Esophagus squamous epithelium (tissue), 5 donors: Measurements from ENCODE around the gene UBL3. TPM values are rescaled to one million over a fixed set of nuclear protein-coding genes. Genes with fewer than 3 reads are reported as not detected.
A peak's percentile ranks its signal among the peaks of the same experiment; 100 is the strongest.

Source experiments
- DNase-seq: peaks from one replicate; lab custom pipeline; 2025; lab: John Stamatoyannopoulos, UW
- H3K27ac ChIP-seq, 4 donors: fragments of 200-600 bp; sonication (generic); one replicate each; pipeline ENCODE4 v1.5.1; 2016 to 2019; ENCODE audit warnings: mild to moderate bottlenecking in 1 of 4
- H3K27me3 ChIP-seq, 4 donors: fragments of 200-600 bp; sonication (generic); 1 replicate in 3 of 4; 2 replicates in 1 of 4; pipeline versions ENCODE4 v1.5.1 to v1.6.0; 2017 to 2021; ENCODE audit warnings: antibody characterized with exemption in 1 of 4
- H3K36me3 ChIP-seq, 3 donors: fragments of 200-600 bp; sonication (generic); one replicate each; pipeline ENCODE4 v1.5.1; 2016 to 2019
- H3K4me1 ChIP-seq, 3 donors: fragments of 200-600 bp; sonication (generic); one replicate each; pipeline ENCODE4 v1.5.1; 2017 to 2019
- H3K4me3 ChIP-seq, 4 donors: fragments of 200-600 bp; sonication (generic); 1 replicate in 3 of 4; 2 replicates in 1 of 4; pipeline ENCODE4 v1.5.1; 2016 to 2019; ENCODE audit warnings: mild to moderate bottlenecking in 2 of 4, moderate library complexity in 1 of 4
- H3K9me3 ChIP-seq, 3 donors: fragments of 200-600 bp; sonication (generic); one replicate each; pipeline ENCODE4 v1.5.1; 2016 to 2019
- CTCF ChIP-seq, 6 experiments: fragments of 450-650 bp in 4 of 6; fragments of 200-600 bp in 2 of 6; sonication (generic) in 2 of 6; IDR thresholded peaks; one replicate each; pipeline ENCODE4 v1.5.1; 2016 to 2019; ENCODE audit warnings: antibody characterized with exemption in 6 of 6, mild to moderate bottlenecking in 4 of 6, moderate library complexity in 4 of 6
- POLR2A ChIP-seq, 4 donors: fragments of 450-650 bp; IDR thresholded peaks; one replicate each; pipeline ENCODE4 v1.6.1; 2017; ENCODE audit warnings: antibody characterized with exemption in 4 of 4, mild to moderate bottlenecking in 4 of 4, moderate library complexity in 3 of 4
- WGBS, 2 donors: methylation state at CpG; one replicate each; pipeline ENCODE4 v1.1.5; 2018; 5-methylcytosine and 5-hydroxymethylcytosine counted together
- intact Hi-C: fragments of 100-400 bp; cut with DNase I; formaldehyde crosslinking; loops from one replicate; pipeline ENCODE4 v1.15.0; 2022
- total RNA-seq, 4 donors: library from RNA; depleted of rRNA; stranded (reverse); fragments of >200 nt; gene quantifications; one replicate each; pipeline ENCODE4 v1.1.0, GENCODE V29; 2016
- donor health status: DM: yes; HTN: yes; CAD: no.

UBL3 gene
- total RNA-seq, 4 donors from 2014 or later = 28.1 to 47.1 (median 35.4) TPM

- Histone ChIP-seq H3K36me3 (no peaks in the 10 kb centered on the region), H3K4me1 (peaks cover 0 to 70% (median 0%) of the 10 kb centered on the region in 3 donors), H3K27ac (no peak overlapping the region), H3K27me3 (no peaks in the 10 kb centered on the region), H3K4me3 (no peak overlapping the region), H3K9me3 (no peaks in the 10 kb centered on the region)
- intact Hi-C loops = no loop called here
- TF ChIP-seq POLR2A (IDR thresholded peaks at IDR 0.05) (no peak), CTCF (IDR thresholded peaks at IDR 0.05) (no peak)
- WGBS, 2 donors = 67 to 85% methylated on average over 3 of the region's 3 CpGs
- DNase-seq = no peak
Measured at GRCh38 chr13:29840585-29840984, 9.8 kb downstream of the UBL3 start.

GRCh38 chr13:29835280-29836061 lies 14.9 kb downstream of the UBL3 start:
- H3K27ac ChIP-seq = no peak overlapping the region
- no peaks in the 10 kb centered on the region for H3K36me3 ChIP-seq
- H3K4me3 ChIP-seq = no peak overlapping the region
- H3K27me3 ChIP-seq = peaks cover 0 to 2% (median 0%) of the 10 kb centered on the region in 4 donors
- intact Hi-C loops = no loop called here
- TF ChIP-seq POLR2A (IDR thresholded peaks at IDR 0.05) = no peak
- no peak for TF ChIP-seq CTCF (IDR thresholded peaks at IDR 0.05)
- H3K9me3 ChIP-seq = no peaks in the 10 kb centered on the region
- peaks cover 0 to 53% (median 0%) of the 10 kb centered on the region in 3 donors for H3K4me1 ChIP-seq
- no peak for DNase-seq
- 93 to 95% methylated on average over 7 to 8 of the region's 9 CpGs for WGBS, 2 donors

- TF ChIP-seq CTCF (IDR thresholded peaks at IDR 0.05) = no peak
- no peak for TF ChIP-seq POLR2A (IDR thresholded peaks at IDR 0.05)
- no peak for DNase-seq
- H3K4me1 ChIP-seq = peaks cover 0 to 46% (median 2%) of the 10 kb centered on the region in 3 donors
- peaks cover 0 to 12% (median 0%) of the 10 kb centered on the region in 3 donors for H3K36me3 ChIP-seq
- H3K4me3 ChIP-seq = no peak overlapping the region
- H3K27ac ChIP-seq = no peak overlapping the region
- no peaks in the 10 kb centered on the region for H3K9me3 ChIP-seq
- intact Hi-C loops = no loop called here
- H3K27me3 ChIP-seq = peaks cover 0 to 2% (median 0%) of the 10 kb centered on the region in 4 donors
- WGBS, 2 donors = 90 to 91% methylated on average over 6 of the region's 6 CpGs
Measured at GRCh38 chr13:29832761-29833298, 17.6 kb downstream of the UBL3 start.

- Histone ChIP-seq H3K36me3 (peaks cover 0 to 12% (median 0%) of the 10 kb centered on the region in 3 donors), H3K9me3 (no peaks in the 10 kb centered on the region), H3K4me3 (no peak overlapping the region), H3K27me3 (peaks cover 0 to 2% (median 0%) of the 10 kb centered on the region in 4 donors), H3K4me1 (peaks cover 0 to 31% (median 2%) of the 10 kb centered on the region in 3 donors), H3K27ac (peak overlapping the region in 1 of 4 donors; percentile 44)
- TF ChIP-seq POLR2A (IDR thresholded peaks at IDR 0.05) (no peak), CTCF (IDR thresholded peaks at IDR 0.05) (peak in 1 of 6 experiments; percentile 11)
- no peak for DNase-seq
- intact Hi-C loops = no loop called here
Measured at GRCh38 chr13:29830000-29830399, 20.4 kb downstream of the UBL3 start.

- 82 to 92% methylated on average over 2 of the region's 2 CpGs for WGBS, 2 donors
- Histone ChIP-seq H3K27ac (no peak overlapping the region), H3K9me3 (no peaks in the 10 kb centered on the region), H3K4me3 (no peak overlapping the region), H3K4me1 (peaks cover 14 to 24% (median 14%) of the 10 kb centered on the region in 3 donors), H3K27me3 (no peaks in the 10 kb centered on the region), H3K36me3 (no peaks in the 10 kb centered on the region)
- no peak for TF ChIP-seq CTCF (IDR thresholded peaks at IDR 0.05)
- TF ChIP-seq POLR2A (IDR thresholded peaks at IDR 0.05) = no peak
- intact Hi-C loops = no loop called here
- no peak for DNase-seq
Measured at GRCh38 chr13:29819143-29819542, 31.3 kb downstream of the UBL3 start.
